ENCODE data around the gene HS3ST6.

- no peak for TF ChIP-seq ELF1 (IDR thresholded peaks at IDR 0.05; ENCODE audit: borderline replicate concordance, low read depth)
- TF ChIP-seq POLR2A (IDR thresholded peaks at IDR 0.05; ENCODE audit: borderline replicate concordance, extremely low read depth, insufficient read depth, insufficient read length) = peak; percentile 89
- peak; percentile 98 for TF ChIP-seq POLR2AphosphoS5 (IDR thresholded peaks at IDR 0.05; ENCODE audit: low read depth, low read length)
- peak in 2 of 3 experiments; percentile 60 to 61; a peak in 4 of 6 replicates for TF ChIP-seq CTCF (IDR thresholded peaks at IDR 0.05 in 2 of 3, conservative IDR thresholded peaks at IDR 0.05 in 1 of 3; ENCODE audit: borderline replicate concordance in 1 of 3, insufficient read depth in 1 of 3, low read depth in 2 of 3, low read length in 2 of 3)
- TF ChIP-seq REST (IDR thresholded peaks at IDR 0.05; ENCODE audit: low read depth) = no peak
- TF ChIP-seq EZH2phosphoT487 (IDR thresholded peaks at IDR 0.05; ENCODE audit: borderline replicate concordance) = no peak
- no peak for TF ChIP-seq SIN3A (IDR thresholded peaks at IDR 0.05; ENCODE audit: low read depth)
- TF ChIP-seq ATF3 (IDR thresholded peaks at IDR 0.05) = no peak
Observed at GRCh38 chr16:1959269-1960039, 41.2 kb upstream of the HS3ST6 start, which contains the start of gene NDUFB10.
